Dedifferentiated amniotic fluid mesenchymal stem cell (primary cell): Measurements from ENCODE around the gene RUNX1.

Experiments used
- DNase-seq: peaks from one replicate; pipeline ENCODE4 v3.0.0-alpha.2; 2016; ENCODE audit errors: extremely low spot score

RUNX1 gene

DNA sequence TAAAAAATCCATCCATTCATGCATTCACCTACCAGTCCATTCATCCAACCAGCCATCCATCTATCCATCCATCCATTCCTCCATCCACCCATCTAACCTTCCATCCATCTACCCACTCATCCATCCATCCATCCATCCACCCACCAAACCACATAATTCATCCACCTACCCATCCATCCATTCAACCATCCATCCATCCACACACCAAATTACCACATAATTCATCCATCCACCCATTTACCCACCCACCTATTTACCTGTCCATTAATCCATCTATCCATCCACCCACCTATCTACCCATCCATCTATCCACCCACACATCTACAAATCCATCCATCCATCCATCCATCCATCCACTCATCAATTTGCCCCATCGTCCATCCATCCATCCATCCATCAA lies 308.9 kb downstream of the RUNX1 start:
- no peak for DNase-seq
